ENCODE measurements around the gene SPECC1L.
"Not testable (repeated sequence)": the region's sequence is repeated elsewhere in the genome, so short reads cannot be mapped to it uniquely, and the experiment has no call there.

The SPECC1L gene

DNA sequence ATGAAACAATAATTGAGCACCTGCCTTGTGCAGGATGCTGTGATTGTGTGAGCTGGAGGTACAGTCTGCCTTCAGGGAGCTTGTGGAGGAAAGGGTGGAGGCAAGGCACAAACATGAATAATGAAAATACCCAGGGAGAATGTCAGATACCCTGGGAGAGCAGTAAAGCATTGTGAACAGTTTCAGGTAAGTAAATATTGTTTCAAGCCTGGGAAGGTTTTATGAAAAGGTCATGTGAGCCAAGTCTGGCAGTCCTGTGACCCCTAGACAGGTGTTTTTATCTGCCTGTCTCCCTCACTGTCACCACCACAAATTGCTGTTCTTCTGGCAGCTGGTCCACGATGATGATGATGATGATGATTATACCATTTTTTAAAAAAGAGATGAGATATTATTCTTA is 32.0 kb downstream of the SPECC1L start:
- no peak for TF ChIP-seq POLR2A (IDR thresholded peaks at IDR 0.05; ENCODE audit: low read length)
- TF ChIP-seq GATA1 (IDR thresholded peaks at IDR 0.05; ENCODE audit: low read depth, low read length) = no peak

DNA sequence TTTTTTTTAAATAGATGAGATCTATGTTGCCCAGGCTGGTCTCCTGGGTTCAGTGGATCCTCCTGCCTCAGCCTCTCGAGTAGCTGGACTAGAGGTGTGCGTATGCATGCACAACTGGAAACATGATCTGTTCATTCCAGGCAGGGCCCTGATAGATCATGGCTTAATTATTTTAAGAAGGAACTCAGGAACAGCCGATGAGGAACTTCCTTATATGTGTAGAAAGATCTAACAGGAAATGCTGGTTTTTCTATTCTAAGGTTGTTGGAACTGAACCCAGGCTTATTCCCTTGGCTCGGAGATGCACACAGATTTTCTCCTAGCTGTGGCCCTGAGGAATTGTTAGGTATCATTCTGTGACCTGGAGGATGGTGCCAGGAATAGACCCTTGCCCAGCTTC is 32.4 kb downstream of the SPECC1L start:
- TF ChIP-seq POLR2A (IDR thresholded peaks at IDR 0.05; ENCODE audit: low read length) (no peak), GATA1 (IDR thresholded peaks at IDR 0.05; ENCODE audit: low read depth, low read length) (no peak)
- no peak for DNase-seq

More for the DNA sequence above, 32.0 kb downstream of the SPECC1L start:
- DNase-seq = no peak

DNA sequence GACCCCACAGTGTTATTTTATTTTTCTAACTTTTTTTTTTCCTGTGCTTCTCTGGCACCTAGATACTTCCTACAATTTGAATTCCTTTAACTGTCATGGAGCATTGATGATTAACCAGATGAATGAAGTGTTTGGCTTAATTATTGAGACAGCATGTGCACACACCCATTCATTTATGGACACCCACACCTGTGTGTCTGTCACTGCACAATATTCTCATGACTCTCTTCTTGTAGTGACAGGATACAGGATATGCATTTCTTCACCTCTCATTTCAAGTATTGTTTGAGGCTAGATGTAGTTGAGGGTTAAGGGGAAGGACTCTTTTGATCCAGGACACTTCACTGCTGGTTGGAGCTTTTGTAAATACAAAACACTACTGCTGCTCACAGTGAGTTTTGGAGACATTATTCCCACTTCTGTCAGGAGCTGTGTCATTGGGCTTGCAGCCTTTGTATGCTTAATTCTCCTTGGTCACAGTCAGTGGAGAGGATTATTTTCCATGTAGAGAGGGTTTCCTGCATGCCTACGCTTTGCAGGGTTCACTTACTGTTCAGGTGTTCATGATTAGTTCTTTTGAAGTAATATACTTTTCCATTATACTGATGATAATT is 33.5 kb downstream of the SPECC1L start:
- TF ChIP-seq POLR2A (IDR thresholded peaks at IDR 0.05; ENCODE audit: low read length) = no peak
- no peak for TF ChIP-seq GATA1 (IDR thresholded peaks at IDR 0.05; ENCODE audit: low read depth, low read length)
- DNase-seq = no peak

- no peak for DNase-seq
- no peak for TF ChIP-seq GATA1 (IDR thresholded peaks at IDR 0.05; ENCODE audit: low read depth, low read length)
- TF ChIP-seq POLR2A (IDR thresholded peaks at IDR 0.05; ENCODE audit: low read length) = no peak
These were observed 34.6 kb downstream of the SPECC1L start for GRCh38 chr22:24305260-24305692.

- no peak for TF ChIP-seq POLR2A (IDR thresholded peaks at IDR 0.05; ENCODE audit: low read length)
- TF ChIP-seq GATA1 (IDR thresholded peaks at IDR 0.05; ENCODE audit: low read depth, low read length) = no peak
- no peak for DNase-seq
These were observed 40.3 kb downstream of the SPECC1L start for GRCh38 chr22:24310969-24311368.

DNA sequence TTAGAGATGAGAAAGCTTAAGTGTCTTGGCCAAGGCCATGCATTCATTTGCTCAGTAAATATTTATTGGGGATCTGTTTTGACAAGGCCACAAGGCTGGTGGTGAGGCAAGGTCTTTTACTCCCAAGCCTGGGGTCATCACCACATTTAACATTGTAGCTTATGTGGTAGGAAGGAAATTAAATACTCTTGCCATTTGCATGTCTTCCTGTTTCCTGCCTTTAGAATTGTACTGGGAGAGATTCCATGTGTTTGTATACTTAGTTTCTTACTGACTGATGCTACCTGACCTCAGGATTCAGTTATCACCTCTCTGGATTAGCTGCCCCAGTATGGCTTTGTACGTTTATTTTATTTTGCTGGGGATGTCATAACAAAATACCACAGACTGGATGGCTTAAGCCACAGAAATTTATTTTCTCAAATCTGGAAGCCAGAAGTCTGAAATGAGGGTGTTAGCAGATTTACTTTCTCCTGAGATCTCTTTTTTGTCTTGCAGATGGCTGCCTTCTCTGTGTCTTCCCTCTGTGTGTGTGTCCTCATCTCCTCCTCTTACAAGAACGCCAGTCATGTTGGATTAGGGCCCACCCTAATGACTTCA is 44.8 kb downstream of the SPECC1L start:
- peak in 1 of 2 experiments; percentile 36 for DNase-seq
- TF ChIP-seq POLR2A (IDR thresholded peaks at IDR 0.05; ENCODE audit: low read length) (no peak), GATA1 (IDR thresholded peaks at IDR 0.05; ENCODE audit: low read depth, low read length) (no peak)

- not testable (repeated sequence) for DNase-seq
These were observed 45.6 kb downstream of the SPECC1L start for GRCh38 chr22:24316264-24316663.

GRCh38 chr22:24317511-24317910 is 46.9 kb downstream of the SPECC1L start:
- DNase-seq = not testable (repeated sequence)

DNA sequence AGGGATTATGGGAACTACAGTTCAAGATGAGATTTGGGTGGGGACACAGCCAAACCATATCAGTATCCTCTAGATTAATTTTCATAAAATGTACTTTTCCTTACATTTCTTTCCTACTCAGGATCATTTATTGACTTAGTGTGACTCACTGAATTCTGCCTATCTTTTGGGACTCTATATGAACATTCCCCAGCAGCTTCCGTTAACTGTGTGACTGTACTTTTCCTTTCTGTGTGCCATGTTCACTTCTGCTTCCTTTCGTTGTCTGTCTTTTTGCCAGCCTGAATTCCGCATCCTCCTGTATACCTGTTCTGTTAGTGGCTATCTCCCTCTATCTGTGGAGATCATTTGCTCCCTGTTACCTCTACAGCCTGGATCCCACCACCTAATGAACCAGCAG is 48.8 kb downstream of the SPECC1L start:
- TF ChIP-seq GATA1 (IDR thresholded peaks at IDR 0.05; ENCODE audit: low read depth, low read length) (no peak), POLR2A (IDR thresholded peaks at IDR 0.05; ENCODE audit: low read length) (no peak)
- no peak for DNase-seq

DNA sequence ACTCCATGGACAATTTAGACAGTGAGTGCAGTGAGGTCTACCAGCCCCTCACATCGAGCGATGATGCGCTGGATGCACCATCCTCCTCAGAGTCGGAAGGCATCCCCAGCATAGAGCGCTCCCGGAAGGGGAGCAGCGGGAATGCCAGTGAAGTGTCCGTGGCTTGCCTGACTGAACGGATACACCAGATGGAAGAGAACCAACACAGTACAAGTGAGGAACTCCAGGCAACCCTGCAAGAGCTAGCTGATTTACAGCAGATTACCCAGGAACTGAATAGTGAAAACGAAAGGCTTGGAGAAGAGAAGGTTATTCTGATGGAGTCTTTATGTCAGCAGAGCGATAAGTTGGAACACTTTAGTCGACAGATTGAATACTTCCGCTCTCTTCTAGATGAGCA is 51.4 kb downstream of the SPECC1L start:
- TF ChIP-seq POLR2A (IDR thresholded peaks at IDR 0.05; ENCODE audit: low read length) = no peak
- TF ChIP-seq GATA1 (IDR thresholded peaks at IDR 0.05; ENCODE audit: low read depth, low read length) = no peak
- DNase-seq = no peak

DNA sequence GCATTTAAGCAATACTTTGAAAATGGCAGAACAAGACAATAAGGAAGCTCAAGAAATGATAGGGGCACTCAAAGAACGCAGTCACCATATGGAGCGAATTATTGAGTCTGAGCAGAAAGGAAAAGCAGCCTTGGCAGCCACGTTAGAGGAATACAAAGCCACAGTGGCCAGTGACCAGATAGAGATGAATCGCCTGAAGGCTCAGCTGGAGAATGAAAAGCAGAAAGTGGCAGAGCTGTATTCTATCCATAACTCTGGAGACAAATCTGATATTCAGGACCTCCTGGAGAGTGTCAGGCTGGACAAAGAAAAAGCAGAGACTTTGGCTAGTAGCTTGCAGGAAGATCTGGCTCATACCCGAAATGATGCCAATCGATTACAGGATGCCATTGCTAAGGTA is 51.9 kb downstream of the SPECC1L start:
- no peak for DNase-seq
- TF ChIP-seq POLR2A (IDR thresholded peaks at IDR 0.05; ENCODE audit: low read length) = no peak
- TF ChIP-seq GATA1 (IDR thresholded peaks at IDR 0.05; ENCODE audit: low read depth, low read length) = no peak

- TF ChIP-seq GATA1 (IDR thresholded peaks at IDR 0.05; ENCODE audit: low read depth, low read length) (no peak), POLR2A (IDR thresholded peaks at IDR 0.05; ENCODE audit: low read length) (no peak)
- DNase-seq = no peak
These were observed 52.6 kb downstream of the SPECC1L start for GRCh38 chr22:24323233-24323632.

DNA sequence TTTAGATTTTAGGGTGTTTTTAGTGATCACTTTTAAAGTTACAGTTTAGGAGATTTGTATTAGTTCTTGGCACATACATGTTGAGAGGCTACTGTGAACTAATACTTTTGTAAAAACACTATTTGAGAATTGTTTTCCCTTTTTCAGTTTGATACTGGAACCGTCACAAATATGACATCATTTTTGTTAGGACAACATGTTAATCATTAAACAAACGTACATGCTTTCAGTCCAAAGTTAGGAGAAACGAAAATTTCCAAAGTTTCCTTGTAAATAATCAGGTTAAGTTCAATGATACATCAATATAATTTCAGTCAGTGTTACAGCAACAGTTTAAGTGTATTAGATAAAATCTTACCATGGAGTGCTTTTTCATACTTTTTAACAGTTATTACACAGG is 53.1 kb downstream of the SPECC1L start:
- DNase-seq = no peak
- no peak for TF ChIP-seq POLR2A (IDR thresholded peaks at IDR 0.05; ENCODE audit: low read length)
- no peak for TF ChIP-seq GATA1 (IDR thresholded peaks at IDR 0.05; ENCODE audit: low read depth, low read length)

DNA sequence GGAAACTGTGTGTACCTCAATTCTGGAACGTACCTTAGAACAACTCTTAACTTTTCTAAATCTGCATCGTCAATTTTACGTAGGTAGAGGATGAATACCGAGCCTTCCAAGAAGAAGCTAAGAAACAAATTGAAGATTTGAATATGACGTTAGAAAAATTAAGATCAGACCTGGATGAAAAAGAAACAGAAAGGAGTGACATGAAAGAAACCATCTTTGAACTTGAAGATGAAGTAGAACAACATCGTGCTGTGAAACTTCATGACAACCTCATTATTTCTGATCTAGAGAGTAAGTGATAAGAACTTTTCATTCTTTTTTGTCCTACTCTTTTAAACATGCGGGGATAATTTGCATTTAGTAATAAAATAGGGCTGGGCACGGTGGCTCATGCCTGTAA is 53.5 kb downstream of the SPECC1L start:
- no peak for DNase-seq
- no peak for TF ChIP-seq POLR2A (IDR thresholded peaks at IDR 0.05; ENCODE audit: low read length)
- no peak for TF ChIP-seq GATA1 (IDR thresholded peaks at IDR 0.05; ENCODE audit: low read depth, low read length)

DNA sequence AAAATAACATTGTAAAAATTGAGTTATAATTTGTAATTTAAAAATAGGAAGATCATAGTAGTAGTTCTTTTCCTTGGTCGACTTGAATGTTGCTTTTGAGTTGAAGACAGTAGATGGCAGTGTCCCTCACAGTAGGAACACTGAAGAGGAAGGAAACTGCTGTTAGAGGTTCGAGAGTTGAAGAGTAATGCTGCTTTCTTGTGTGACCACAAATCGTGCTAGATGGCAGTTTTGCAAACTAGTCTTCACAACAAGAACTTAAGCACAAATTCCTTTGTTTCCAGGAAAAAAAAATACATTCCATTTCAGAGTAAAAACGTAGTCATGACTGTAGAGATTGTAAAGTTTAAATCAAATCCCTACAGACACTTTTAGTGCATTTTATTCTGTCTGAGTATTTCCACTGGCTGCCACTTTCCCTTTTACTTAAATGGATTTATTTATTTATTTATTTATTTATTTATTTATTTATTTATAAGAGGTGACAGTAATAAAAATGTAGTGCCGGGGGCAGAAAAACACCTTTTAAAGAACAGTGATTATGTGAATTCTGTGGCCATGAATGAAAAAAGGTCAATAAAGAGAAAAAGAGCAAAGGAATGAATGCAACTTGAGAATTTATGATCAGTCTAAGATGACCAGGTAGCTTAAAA is 54.6 kb downstream of the SPECC1L start:
- peak; percentile 54 to 60 for DNase-seq
- no peak for TF ChIP-seq POLR2A (IDR thresholded peaks at IDR 0.05; ENCODE audit: low read length)
- TF ChIP-seq GATA1 (IDR thresholded peaks at IDR 0.05; ENCODE audit: low read depth, low read length) = no peak
